Activated effector memory CD4-positive, alpha-beta T cell treated with Interleukin-2 at 50 U/mL for 16 hours (primary cell): ENCODE data around the gene CCDC136.

ENCODE experiments used
- DNase-seq: peaks from one replicate; pipeline ENCODE4 v3.0.0-alpha.2; 2020

Gene CCDC136

GRCh38 chr7:128846781-128847444 is 55.1 kb downstream of the CCDC136 start:
- DNase-seq: no peak

GRCh38 chr7:128847721-128848211 is 56.0 kb downstream of the CCDC136 start:
- DNase-seq: no peak

DNA sequence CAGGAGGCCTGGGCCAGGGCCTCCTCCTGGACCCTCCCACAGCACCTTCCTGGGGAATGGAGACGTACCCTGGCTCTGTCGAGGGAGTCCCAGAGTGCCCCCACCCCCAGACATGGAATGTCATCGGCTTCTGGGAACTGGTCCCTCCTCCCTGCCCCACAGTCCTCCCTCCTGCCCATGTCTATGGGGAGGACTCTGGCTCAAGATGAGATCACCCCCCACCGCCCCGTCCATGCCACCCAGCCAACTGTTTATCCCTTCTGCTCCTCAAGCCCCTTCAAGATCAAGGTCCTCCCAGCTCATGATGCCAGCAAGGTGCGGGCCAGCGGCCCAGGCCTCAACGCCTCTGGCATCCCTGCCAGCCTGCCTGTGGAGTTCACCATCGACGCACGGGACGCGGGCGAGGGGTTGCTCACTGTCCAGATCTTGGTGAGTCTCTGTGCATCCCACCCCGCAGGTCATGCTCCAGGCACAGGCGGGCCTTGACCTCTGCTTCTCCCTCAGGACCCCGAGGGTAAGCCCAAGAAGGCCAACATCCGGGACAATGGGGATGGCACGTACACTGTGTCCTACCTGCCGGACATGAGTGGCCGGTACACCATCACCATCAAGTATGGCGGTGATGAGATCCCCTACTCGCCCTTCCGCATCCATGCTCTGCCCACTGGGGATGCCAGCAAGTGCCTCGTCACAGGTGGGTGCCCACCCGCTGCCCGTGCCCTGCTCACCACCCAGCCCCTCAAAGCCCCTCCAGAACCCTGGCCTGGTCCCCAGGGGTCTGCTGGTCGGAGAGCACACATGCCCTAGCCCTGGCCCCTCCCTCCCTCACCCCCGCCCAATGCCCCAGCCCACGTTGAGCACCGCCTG is 56.8 kb downstream of the CCDC136 start:
- DNase-seq: no peak

- no peak for DNase-seq
Observed at GRCh38 chr7:128849156-128849515, 57.4 kb downstream of the CCDC136 start.

GRCh38 chr7:128849804-128850490 is 58.2 kb downstream of the CCDC136 start:
- no peak for DNase-seq

GRCh38 chr7:128852537-128853254 is 60.9 kb downstream of the CCDC136 start:
- no peak for DNase-seq

GRCh38 chr7:128853799-128854198 is 62.0 kb downstream of the CCDC136 start:
- DNase-seq: no peak

- DNase-seq: no peak
Observed at GRCh38 chr7:128854396-128854795, 62.6 kb downstream of the CCDC136 start.

DNA sequence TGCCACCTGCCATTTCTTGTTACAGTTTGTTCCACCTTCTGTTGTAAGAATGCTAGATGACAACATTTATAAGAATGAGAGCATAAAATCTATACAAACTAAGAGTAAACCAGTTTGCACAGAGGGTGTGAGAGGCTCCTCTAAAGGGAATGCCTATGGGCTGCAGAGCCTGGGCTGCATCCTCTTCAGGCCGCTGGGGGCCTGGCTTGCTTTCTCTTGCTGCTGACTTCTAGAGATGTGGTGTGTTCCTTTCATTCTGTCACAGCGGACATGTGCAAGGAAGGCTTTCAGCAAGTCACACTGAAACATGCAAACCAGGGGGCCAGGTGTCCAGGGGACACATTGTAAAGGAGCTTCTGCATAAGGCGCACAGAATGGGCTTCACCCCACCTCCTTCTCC is 63.8 kb downstream of the CCDC136 start:
- DNase-seq: no peak

GRCh38 chr7:128856001-128856718 is 64.4 kb downstream of the CCDC136 start:
- no peak for DNase-seq

- DNase-seq: no peak
Observed at GRCh38 chr7:128858380-128859231, 66.8 kb downstream of the CCDC136 start.

GRCh38 chr7:128859232-128860157 is 67.7 kb downstream of the CCDC136 start:
- DNase-seq: no peak

DNA sequence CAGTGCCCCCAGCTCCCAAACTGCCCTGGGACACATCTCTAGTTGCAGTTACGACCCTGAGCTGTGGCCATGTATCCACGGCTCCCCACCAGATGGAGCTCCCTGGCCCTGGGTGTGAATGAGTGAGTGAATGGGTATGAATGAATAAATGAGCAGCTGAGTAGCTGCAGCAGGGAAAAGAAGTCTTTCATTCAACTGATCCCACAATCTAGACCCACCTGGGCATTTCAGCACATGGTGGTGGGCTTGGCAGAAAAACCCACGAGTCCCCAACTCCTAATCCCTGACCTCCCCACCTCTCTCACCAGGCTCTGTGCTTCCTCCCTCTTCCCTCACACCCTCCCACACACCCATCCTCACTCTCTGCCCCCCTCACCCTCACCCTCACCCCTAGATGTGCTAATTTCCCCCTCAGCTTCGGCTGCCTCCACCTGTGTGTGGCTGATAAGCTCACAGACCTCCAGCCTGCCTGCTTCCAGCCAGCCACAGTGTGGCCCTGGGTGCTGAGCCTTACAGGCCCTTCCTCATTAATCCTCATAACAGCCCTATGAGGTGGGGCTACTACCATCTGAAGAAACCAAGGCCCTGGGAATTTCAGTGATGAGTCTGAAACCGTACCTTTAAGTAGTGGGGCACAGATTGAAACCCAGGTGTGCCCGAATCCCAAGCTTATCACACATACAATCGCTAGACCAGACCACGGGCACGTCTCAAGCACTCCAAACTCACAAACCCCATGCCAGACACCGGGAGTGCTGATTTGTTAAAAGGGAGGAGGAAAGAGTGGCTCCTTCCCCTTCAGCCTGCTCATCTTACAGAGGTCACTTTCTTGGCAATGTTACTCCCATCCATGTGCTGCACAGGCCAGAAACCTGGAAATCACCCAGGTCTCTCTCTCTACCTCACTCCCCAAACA is 68.6 kb downstream of the CCDC136 start:
- DNase-seq: no peak

- DNase-seq: no peak
Observed at GRCh38 chr7:128861957-128862570, 70.3 kb downstream of the CCDC136 start.

DNA sequence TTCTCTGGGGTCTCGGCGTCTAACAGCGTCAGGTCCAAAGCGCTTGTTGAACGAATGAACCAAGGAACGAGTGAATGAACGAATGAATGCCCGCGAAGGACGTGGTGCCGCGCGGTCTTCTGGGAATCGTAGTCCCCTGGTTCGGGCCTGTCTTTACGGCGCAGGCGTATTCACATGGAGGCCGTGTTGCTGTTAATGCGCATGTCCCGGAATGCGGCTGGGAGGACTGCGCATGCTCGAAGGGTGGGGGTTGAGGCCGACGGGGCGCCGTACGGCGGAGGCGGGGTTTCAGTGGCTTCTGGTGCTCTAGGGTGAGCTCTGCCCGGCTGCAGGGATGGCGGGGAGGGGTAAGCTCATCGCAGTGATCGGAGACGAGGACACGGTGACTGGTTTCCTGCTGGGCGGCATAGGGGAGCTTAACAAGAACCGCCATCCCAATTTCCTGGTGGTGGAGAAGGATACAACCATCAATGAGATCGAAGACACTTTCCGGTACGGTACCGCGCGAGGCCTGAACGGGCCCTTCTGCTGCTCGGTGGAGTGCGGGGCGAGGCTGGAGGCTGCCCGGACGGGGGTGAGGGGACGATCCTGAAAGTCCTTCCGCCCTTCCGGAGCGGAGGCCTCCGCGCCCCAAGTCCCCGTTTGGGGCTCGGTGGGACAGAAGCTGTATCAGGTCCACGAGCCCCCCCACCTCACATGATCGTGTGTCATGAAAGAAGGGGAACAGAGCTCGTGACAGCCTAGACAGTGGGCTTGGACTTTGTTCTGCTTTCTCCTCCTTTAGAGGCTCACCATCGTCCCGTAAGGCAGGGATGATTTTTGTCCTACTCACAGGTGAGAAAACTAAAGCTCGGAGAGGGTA is 71.0 kb downstream of the CCDC136 start, which contains the start of gene ATP6V1F:
Gene ATP6V1F (plus strand): TSS at position 286 of the 862 bp plus-strand sequence. CDS start 49 bp downstream, at position 335.
- peak; percentile 99 for DNase-seq

DNA sequence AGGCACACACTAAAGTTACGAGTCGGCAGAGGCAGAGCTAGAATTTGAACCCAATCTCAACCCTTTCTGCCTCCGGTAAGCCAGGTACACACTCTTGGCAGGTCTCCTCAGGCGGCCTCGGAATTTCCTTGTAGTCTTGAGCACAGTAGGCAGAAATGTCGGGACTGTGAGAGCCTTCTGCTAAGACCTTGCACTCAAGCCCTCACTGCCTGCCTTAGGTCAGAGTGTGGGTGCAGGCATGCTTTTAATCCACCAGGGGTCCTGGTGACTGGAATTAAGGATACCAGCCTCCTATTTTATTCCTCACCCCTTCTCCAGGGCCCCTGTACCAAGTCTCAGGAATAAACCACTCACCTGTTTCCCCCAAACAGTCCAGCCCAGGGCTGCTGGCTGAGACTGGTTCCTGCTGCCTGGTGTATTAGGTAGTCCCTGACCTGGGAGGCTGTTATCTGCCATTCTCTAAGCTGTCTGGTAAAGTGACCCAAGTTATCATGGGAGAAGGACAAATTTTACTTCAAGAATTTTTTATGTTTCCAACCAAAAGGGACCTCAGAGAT is 71.7 kb downstream of the CCDC136 start:
- peak; percentile 21 for DNase-seq

DNA sequence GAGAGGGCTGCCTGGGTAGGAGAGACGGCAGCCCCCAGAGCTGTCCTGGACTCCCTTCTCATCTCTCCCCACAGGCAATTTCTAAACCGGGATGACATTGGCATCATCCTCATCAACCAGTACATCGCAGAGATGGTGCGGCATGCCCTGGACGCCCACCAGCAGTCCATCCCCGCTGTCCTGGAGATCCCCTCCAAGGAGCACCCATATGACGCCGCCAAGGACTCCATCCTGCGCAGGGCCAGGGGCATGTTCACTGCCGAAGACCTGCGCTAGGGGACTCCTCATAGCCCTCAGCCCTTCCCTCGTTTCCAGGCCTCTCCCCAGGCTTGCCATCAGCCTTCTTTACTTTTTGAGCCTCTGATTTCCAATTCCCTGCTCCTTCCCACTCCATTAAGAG is 73.5 kb downstream of the CCDC136 start:
- no peak for DNase-seq
